HG03159 (cell line): ENCODE data around the gene SDR42E2.
"Not testable (repeated sequence)": the region's sequence is repeated elsewhere in the genome, so short reads cannot be mapped to it uniquely, and the experiment has no call there.

ENCODE experiments used
- ATAC-seq: cut with Tn5 transposase; IDR thresholded peaks from one replicate; pipeline ENCODE4 v1.9.1; 2021; ENCODE audit warnings: mild to moderate bottlenecking, moderate library complexity; ENCODE audit not compliant: unreplicated experiment

Gene SDR42E2

GRCh38 chr16:22161999-22162655, at the start of gene SDR42E2:
Gene SDR42E2 (plus strand): TSS chr16:22162506. CDS start chr16:22165583, 3,077 bp downstream.
- no peak for ATAC-seq

- no peak for ATAC-seq
Measured at GRCh38 chr16:22116095-22116700, 46.1 kb upstream of the SDR42E2 start.

GRCh38 chr16:22117609-22118008, 44.7 kb upstream of the SDR42E2 start:
- no peak for ATAC-seq

- no peak for ATAC-seq
Measured at GRCh38 chr16:22120440-22120839, 41.9 kb upstream of the SDR42E2 start.

- ATAC-seq = no peak
Measured at GRCh38 chr16:22122239-22122638, 40.1 kb upstream of the SDR42E2 start.

- ATAC-seq = no peak
Measured at GRCh38 chr16:22123146-22123545, 39.2 kb upstream of the SDR42E2 start.

- no peak for ATAC-seq
Measured at GRCh38 chr16:22123759-22124490, 38.4 kb upstream of the SDR42E2 start.

GRCh38 chr16:22124583-22125284, 37.6 kb upstream of the SDR42E2 start:
- no peak for ATAC-seq

- no peak for ATAC-seq
Measured at GRCh38 chr16:22126037-22126558, 36.2 kb upstream of the SDR42E2 start.

- ATAC-seq = not testable (repeated sequence)
Measured at GRCh38 chr16:22128537-22128936, 33.8 kb upstream of the SDR42E2 start.

GRCh38 chr16:22130528-22130927, 31.8 kb upstream of the SDR42E2 start:
- no peak for ATAC-seq

- ATAC-seq = no peak
Measured at GRCh38 chr16:22132801-22133200, 29.5 kb upstream of the SDR42E2 start.

GRCh38 chr16:22138482-22138881, 23.8 kb upstream of the SDR42E2 start:
- no peak for ATAC-seq

GRCh38 chr16:22139008-22139407, 23.3 kb upstream of the SDR42E2 start:
- ATAC-seq = no peak

GRCh38 chr16:22139732-22140131, 22.6 kb upstream of the SDR42E2 start:
- no peak for ATAC-seq

- no peak for ATAC-seq
Measured at GRCh38 chr16:22141767-22142166, 20.5 kb upstream of the SDR42E2 start.

- ATAC-seq = no peak
Measured at GRCh38 chr16:22144520-22144919, 17.8 kb upstream of the SDR42E2 start.

- ATAC-seq = no peak
Measured at GRCh38 chr16:22147853-22148252, 14.5 kb upstream of the SDR42E2 start.

- no peak for ATAC-seq
Measured at GRCh38 chr16:22151246-22151998, 10.9 kb upstream of the SDR42E2 start.

- ATAC-seq = no peak
Measured at GRCh38 chr16:22152316-22152715, 10.0 kb upstream of the SDR42E2 start.
